IMR-90 (cell line): ENCODE results near the gene SNRNP27. TPM values are rescaled to one million over a fixed set of nuclear protein-coding genes. Genes with fewer than 3 reads are reported as not detected.

Experiments
- ATAC-seq: fragments of 200-7000 bp; cut with Tn5 transposase; 2 replicates; pipeline ENCODE4 v1.9.1; 2020; ENCODE audit warnings: low read depth, mild to moderate bottlenecking, moderate library complexity
- BruUV-seq: library from RNA; stranded (reverse); fragments of 400-500 nt; replicated peaks from 2 replicates; lab custom pipeline; 2021; lab: Mats Ljungman, UMichigan
- CTCF ChIA-PET: fragments of 300-600 bp; formaldehyde crosslinking; extraction: SDS; loops from one replicate; lab custom pipeline; 2021; ENCODE audit warnings: antibody characterized with exemption; lab: Yijun Ruan, JAX
- POLR2A ChIA-PET: fragments of 300-600 bp; sonication (Branson Sonifier 250); formaldehyde crosslinking; loops from one replicate; lab custom pipeline; 2022; ENCODE audit warnings: antibody characterized with exemption; ENCODE audit not compliant: unreplicated experiment; lab: Charles Lee
- DNase-seq: peaks from one replicate; pipeline ENCODE4 v3.0.0; 2013
- H2AFZ ChIP-seq: replicated peaks from 2 replicates; pipeline ENCODE3; 2013; ENCODE audit warnings: low read length, mild to moderate bottlenecking; ENCODE audit not compliant: poor library complexity
- H2AK5ac ChIP-seq: 2 replicates; pipeline ENCODE4 v1.6.1; 2013; ENCODE audit warnings: low read depth, low read length, inconsistent platforms
- H2AK9ac ChIP-seq: replicated peaks from 2 replicates; pipeline ENCODE3; 2013; ENCODE audit warnings: mild to moderate bottlenecking, low read depth, low read length, moderate library complexity; ENCODE audit not compliant: poor library complexity
- H2BK120ac ChIP-seq: 2 replicates; pipeline ENCODE4 v1.6.1; 2013; ENCODE audit warnings: low read depth, low read length, inconsistent platforms
- H2BK15ac ChIP-seq: 3 replicates; pipeline ENCODE4 v1.6.1; 2013; ENCODE audit warnings: low read depth, low read length, inconsistent platforms
- H2BK20ac ChIP-seq: 2 replicates; pipeline ENCODE4 v1.6.1; 2013; ENCODE audit warnings: low read depth, mild to moderate bottlenecking, inconsistent platforms, low read length, moderate library complexity
- H2BK5ac ChIP-seq: 2 replicates; pipeline ENCODE4 v1.6.1; 2013; ENCODE audit warnings: mild to moderate bottlenecking, low read depth, low read length, inconsistent platforms; ENCODE audit not compliant: poor library complexity, severe bottlenecking
- H3K14ac ChIP-seq: replicated peaks from 2 replicates; pipeline ENCODE4 v1.6.1; 2013; ENCODE audit warnings: low read depth, low read length, inconsistent platforms
- H3K18ac ChIP-seq: 2 replicates; pipeline ENCODE4 v1.6.1; 2013; ENCODE audit warnings: low read depth, low read length, control low read depth
- H3K23ac ChIP-seq: 2 replicates; pipeline ENCODE4 v1.6.1; 2013; ENCODE audit warnings: low read depth, low read length, inconsistent platforms
- H3K27ac ChIP-seq: 2 replicates; pipeline ENCODE4 v1.5.1; 2013; ENCODE audit warnings: mild to moderate bottlenecking, control low read depth, low read length; ENCODE audit not compliant: insufficient read depth
- H3K27me3 ChIP-seq: 2 replicates; pipeline ENCODE4 v1.6.1; 2013; ENCODE audit warnings: low read length; ENCODE audit not compliant: control insufficient read depth, insufficient read depth
- H3K36me3 ChIP-seq: 2 replicates; pipeline ENCODE4 v1.6.1; 2013; ENCODE audit warnings: low read length, mixed read lengths; ENCODE audit not compliant: control insufficient read depth, insufficient read depth
- H3K4ac ChIP-seq: 2 replicates; pipeline ENCODE4 v1.6.1; 2013; ENCODE audit warnings: low read depth, low read length, inconsistent platforms
- H3K4me1 ChIP-seq: 2 replicates; pipeline ENCODE4 v1.6.1; 2013; ENCODE audit warnings: low read length, mixed read lengths; ENCODE audit not compliant: control insufficient read depth, insufficient read depth
- H3K4me2 ChIP-seq: 2 replicates; pipeline ENCODE4 v1.6.1; 2013; ENCODE audit warnings: low read depth, mild to moderate bottlenecking, control low read depth, low read length, moderate library complexity
- H3K4me3 ChIP-seq: 2 replicates; pipeline ENCODE4 v1.5.1; 2013; ENCODE audit warnings: low read depth, mild to moderate bottlenecking, control low read depth, low read length, moderate library complexity; ENCODE audit not compliant: insufficient read depth
- H3K56ac ChIP-seq: 2 replicates; pipeline ENCODE4 v1.6.1; 2013; ENCODE audit warnings: low read length, inconsistent platforms; ENCODE audit not compliant: insufficient read depth; ENCODE audit errors: extremely low read depth
- H3K79me1 ChIP-seq, 2 experiments: 2 replicates each; pipeline ENCODE4 v1.6.1; 2013; ENCODE audit warnings: low read length in 2 of 2, inconsistent platforms in 1 of 2, low read depth in 1 of 2
- H3K9ac ChIP-seq: 2 replicates; pipeline ENCODE4 v1.6.1; 2013; ENCODE audit warnings: low read depth, low read length, control low read depth
- H3K9me1 ChIP-seq: 2 replicates; pipeline ENCODE4 v1.6.1; 2013; ENCODE audit warnings: low read length, inconsistent platforms; ENCODE audit not compliant: insufficient read depth
- H3K9me3 ChIP-seq: 2 replicates; pipeline ENCODE4 v1.6.1; 2013; ENCODE audit warnings: low read length; ENCODE audit not compliant: control insufficient read depth, insufficient read depth
- H4K20me1 ChIP-seq: 2 replicates; pipeline ENCODE4 v1.6.1; 2013; ENCODE audit warnings: low read length, inconsistent platforms; ENCODE audit not compliant: insufficient read depth
- H4K5ac ChIP-seq: 2 replicates; pipeline ENCODE4 v1.6.1; 2013; ENCODE audit warnings: mild to moderate bottlenecking, low read depth, low read length, control low read depth
- H4K8ac ChIP-seq, 2 experiments: 2 replicates each; pipeline ENCODE4 v1.6.1; 2013; ENCODE audit warnings: low read depth in 2 of 2, low read length in 2 of 2, control low read depth in 1 of 2, inconsistent platforms in 1 of 2
- H4K91ac ChIP-seq: 2 replicates; pipeline ENCODE4 v1.6.1; 2013; ENCODE audit warnings: low read depth, low read length, inconsistent platforms; ENCODE audit not compliant: insufficient read depth
- CEBPB ChIP-seq: IDR thresholded peaks from 2 replicates; pipeline ENCODE4 v1.6.1; 2012; ENCODE audit warnings: low read depth, low read length, improper control_type of control experiment
- MXI1 ChIP-seq: IDR thresholded peaks from 2 replicates; pipeline ENCODE4 v1.6.1; 2012; ENCODE audit warnings: low read depth, mild to moderate bottlenecking, low read length, moderate library complexity, borderline replicate concordance
- WGBS, 2 experiments: methylation state at CpG; one replicate each; pipeline versions ENCODE4 v1.1.5 to v1.1.7; 2013; ENCODE audit warnings: missing lambda C conversion rate in 2 of 2; ENCODE audit not compliant: insufficient read length in 1 of 2; ENCODE audit errors: extremely low coverage in 2 of 2; 5-methylcytosine and 5-hydroxymethylcytosine counted together
- dilution Hi-C: fragments of 300-500 bp; cut with HindIII; formaldehyde crosslinking; loops from one replicate; pipeline ENCODE4 v1.14.3; 2018; ENCODE audit warnings: low sequenced_read_pairs; ENCODE audit not compliant: unreplicated experiment
- in situ Hi-C: fragments of 300-500 bp; cut with MboI; formaldehyde crosslinking; loops from 3 replicates; pipeline ENCODE4 v1.14.3; 2019; ENCODE audit warnings: low sequenced_read_pairs, inconsistent platforms, mixed read lengths
- intact Hi-C: fragments of 100-400 bp; cut with micrococcal nuclease; formaldehyde crosslinking; loops from 2 replicates; pipeline ENCODE4 v1.10.0; 2022
- polyA plus RNA-seq, 3 experiments: library from polyadenylated mRNA; depleted of rRNA; stranded (reverse); fragments of >200 nt; gene quantifications; 2 replicates each; pipeline ENCODE4 v1.2.3, GENCODE V29; 2012; ENCODE audit warnings: low replicate concordance in 1 of 3
- total RNA-seq: library from RNA; depleted of rRNA; stranded (reverse); fragments of >200 nt; gene quantifications from 2 replicates; pipeline ENCODE4 v1.2.3, GENCODE V29; 2012

The SNRNP27 gene
- total and polyA plus RNA-seq, 2 of the 4 experiments (the other 2 are of a cell fraction), result 8.8 to 48.3 TPM

DNA sequence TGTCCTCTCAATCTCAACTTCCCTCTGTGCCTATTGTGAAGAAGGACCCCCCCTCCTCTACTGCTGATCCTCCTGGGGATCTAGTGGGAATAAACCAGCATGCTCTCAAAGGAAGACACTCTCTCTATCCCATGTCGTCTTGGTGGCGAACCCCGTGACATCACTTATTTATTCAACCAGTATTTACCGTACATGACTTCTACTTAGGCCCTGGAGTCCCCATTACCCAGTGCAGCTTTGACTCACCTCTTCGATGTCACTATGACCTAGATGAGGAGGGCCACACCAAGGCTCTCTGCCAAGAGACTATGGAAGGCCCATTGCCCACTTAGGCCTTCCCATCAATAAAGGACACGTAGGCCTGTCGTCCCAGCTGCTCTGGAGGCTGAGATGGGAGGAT lies 51.0 kb downstream of the SNRNP27 start:
- Histone ChIP-seq H3K18ac (no peak overlapping the region), H4K20me1 (no peaks in the 10 kb centered on the region), H2BK15ac (peak overlapping the region; percentile 39; the same call in 1 of the 3 replicates), H3K4me2 (no peak overlapping the region), H3K23ac (no peak overlapping the region), H2BK120ac (peak overlapping the region; percentile 18; the same call in 1 of the 2 replicates), H3K9me3 (no peaks in the 10 kb centered on the region), H3K27me3 (no peaks in the 10 kb centered on the region), H2BK20ac (no peak overlapping the region), H3K4ac (peak overlapping the region; percentile 25; the same call in 1 of the 2 replicates), H4K91ac (no peak overlapping the region), H3K56ac (no peak overlapping the region), H3K9ac (no peak overlapping the region), H2AFZ (no peak overlapping the region), H2AK9ac (no peak overlapping the region), H3K4me3 (no peak overlapping the region), H3K36me3 (peaks cover 9% of the 10 kb centered on the region), H4K5ac (no peak overlapping the region), H3K14ac (no peak overlapping the region), H3K4me1 (peaks cover 8% of the 10 kb centered on the region), H2AK5ac (peak overlapping the region; percentile 28; the same call in 1 of the 2 replicates), H4K8ac (no peak overlapping the region), H3K9me1 (peaks cover 20% of the 10 kb centered on the region), H3K79me1 (no peaks in the 10 kb centered on the region), H3K27ac (no peak overlapping the region), H2BK5ac (no peak overlapping the region)
- ATAC-seq, result no peak
- no peak for DNase-seq
- POLR2A ChIA-PET, result no interaction called here
- TF ChIP-seq MXI1 (no peak), CEBPB (no peak)
- CTCF ChIA-PET, result no interaction called here
- dilution Hi-C loops, result no loop called here
- BruUV-seq, result no TSS peak
- 80% methylated on average over 1 of the region's 7 CpGs; no CpG with 5 or more reads in 1 of the 2 experiments for WGBS, 2 experiments
- in situ Hi-C loops, result no loop called here
- intact Hi-C loops, result no loop called here
